Measurements from ENCODE around the gene KCNQ5.

- TF ChIP-seq USF2 (CRISPR knock-in tag; IDR thresholded peaks at IDR 0.05) (peak; percentile 52), FOXP4 (CRISPR knock-in tag; IDR thresholded peaks at IDR 0.05) (no peak), CTCF (IDR thresholded peaks at IDR 0.05) (no peak), TCF7 (CRISPR knock-in tag; IDR thresholded peaks at IDR 0.05; ENCODE audit: low read depth) (no peak), ZNF232 (CRISPR knock-in tag; IDR thresholded peaks at IDR 0.05) (no peak), ZBTB21 (CRISPR knock-in tag; IDR thresholded peaks at IDR 0.05; ENCODE audit: borderline replicate concordance) (no peak), RORB (CRISPR knock-in tag; IDR thresholded peaks at IDR 0.05) (no peak), SP1 (CRISPR knock-in tag; conservative IDR thresholded peaks at IDR 0.05) (no peak), TEAD4 (CRISPR knock-in tag; IDR thresholded peaks at IDR 0.05) (no peak), GTF2I (CRISPR knock-in tag; conservative IDR thresholded peaks at IDR 0.05) (no peak)
Observed at GRCh38 chr6:72619883-72620696, 1.8 kb upstream of the KCNQ5 start.

Measured in WTC11 (cell line).